HG02852 (cell line): ENCODE results near the gene PIK3R3.
A peak's percentile ranks its signal among the peaks of the same experiment; 100 is the strongest.
"Not testable (repeated sequence)": the region's sequence is repeated elsewhere in the genome, so short reads cannot be mapped to it uniquely, and the experiment has no call there.

ENCODE experiments used
- ATAC-seq: cut with Tn5 transposase; IDR thresholded peaks from one replicate; pipeline ENCODE4 v1.9.1; 2021; ENCODE audit warnings: mild to moderate bottlenecking, moderate library complexity; ENCODE audit not compliant: unreplicated experiment

Gene PIK3R3

GRCh38 chr1:46070164-46070814 is 62.1 kb downstream of the PIK3R3 start:
- ATAC-seq, result no peak

- ATAC-seq, result no peak
These were observed 63.9 kb downstream of the PIK3R3 start for GRCh38 chr1:46068525-46068924.

GRCh38 chr1:46067652-46068051 is 64.8 kb downstream of the PIK3R3 start:
- no peak for ATAC-seq

GRCh38 chr1:46065405-46065804 is 67.0 kb downstream of the PIK3R3 start:
- no peak for ATAC-seq

DNA sequence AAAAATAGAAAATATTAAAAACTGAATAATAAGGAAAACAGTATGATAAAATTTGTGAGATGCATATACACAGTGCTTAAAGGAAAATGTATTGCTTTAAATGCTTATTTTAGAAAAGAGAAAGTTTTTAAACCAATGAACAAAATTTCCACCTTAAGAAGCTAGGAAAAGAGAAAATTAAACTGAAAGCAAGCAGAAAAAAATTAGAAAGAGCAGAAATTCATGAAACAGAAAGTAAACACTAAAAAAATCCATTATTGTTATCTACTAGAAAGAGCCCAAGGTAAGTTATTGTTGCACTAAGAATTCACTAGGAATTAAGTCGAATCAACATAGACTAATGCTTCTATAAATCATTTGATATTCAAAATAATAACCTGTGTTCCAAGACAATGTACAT is 67.7 kb downstream of the PIK3R3 start:
- no peak for ATAC-seq

DNA sequence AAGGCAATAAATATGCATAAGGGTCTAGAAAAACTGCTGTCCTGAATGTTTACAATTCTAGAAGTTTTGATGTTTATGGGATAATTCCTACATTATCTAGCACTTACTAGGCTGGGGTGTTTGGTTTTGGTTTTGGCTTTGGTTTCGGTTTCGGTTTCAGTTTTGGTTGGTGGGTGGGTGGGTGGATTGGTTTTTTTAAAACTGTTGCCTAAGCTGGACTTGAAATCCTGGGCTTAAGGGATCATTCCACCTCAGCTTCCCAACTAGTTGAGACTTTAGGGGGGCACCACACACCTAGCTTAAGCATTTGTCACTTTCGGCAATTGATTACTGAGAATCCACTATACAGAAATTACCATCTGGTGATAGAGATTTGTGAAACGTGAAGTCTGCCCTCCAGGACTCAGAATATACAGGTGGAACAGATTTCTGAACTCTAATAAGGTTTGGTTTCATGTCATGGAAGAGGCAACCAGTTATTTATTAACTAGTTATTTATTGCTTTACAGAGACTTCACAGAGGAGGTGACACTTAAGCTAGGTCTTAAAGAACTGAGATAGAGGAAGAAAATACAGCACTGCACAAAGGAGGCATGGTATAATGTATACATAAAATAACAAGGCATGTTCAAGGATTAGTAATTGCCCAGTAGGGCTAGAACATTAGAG is 69.6 kb downstream of the PIK3R3 start:
- no peak for ATAC-seq

DNA sequence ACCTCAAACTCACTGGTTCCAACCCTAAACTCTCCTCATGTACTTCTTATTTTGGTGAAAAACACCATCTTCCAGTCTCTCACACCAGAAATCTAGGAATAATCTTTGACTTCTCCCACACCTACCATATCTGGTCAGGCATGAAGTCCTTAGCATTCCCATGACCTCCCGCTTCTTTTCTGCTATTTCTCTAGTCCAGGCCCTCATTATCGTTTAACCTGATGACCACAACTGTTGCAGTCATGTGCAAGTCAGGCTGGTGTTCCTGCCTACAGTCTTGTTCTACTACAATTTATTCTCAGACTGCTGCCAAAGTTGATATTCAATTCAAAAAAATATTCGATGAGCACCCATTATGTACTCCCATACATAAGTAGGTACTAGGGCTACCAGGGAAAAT is 71.3 kb downstream of the PIK3R3 start:
- no peak for ATAC-seq

- ATAC-seq, result no peak
These were observed 73.5 kb downstream of the PIK3R3 start for GRCh38 chr1:46058936-46059335.

- no peak for ATAC-seq
These were observed 74.6 kb downstream of the PIK3R3 start for GRCh38 chr1:46057781-46058180.

- not testable (repeated sequence) for ATAC-seq
These were observed 75.2 kb downstream of the PIK3R3 start for GRCh38 chr1:46057215-46057614.

DNA sequence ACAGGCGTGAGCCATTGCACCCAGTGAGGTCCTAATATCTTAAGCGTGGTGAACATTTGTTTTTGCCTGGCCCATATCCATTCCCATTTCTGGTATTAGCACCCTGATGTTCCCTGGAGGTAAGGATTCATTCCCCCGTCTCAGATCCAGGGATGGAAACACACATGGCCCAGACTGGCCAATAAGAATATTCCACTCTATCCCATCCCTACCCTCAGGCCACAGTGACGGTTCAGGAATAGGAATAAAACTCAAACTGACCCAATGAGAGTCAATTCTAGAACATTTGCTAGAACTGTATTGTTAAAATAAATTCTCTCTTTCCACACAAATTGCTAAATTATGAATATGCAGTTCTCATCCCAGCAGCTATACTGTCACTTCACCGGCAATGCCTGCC is 76.1 kb downstream of the PIK3R3 start:
- no peak for ATAC-seq

- ATAC-seq, result no peak
These were observed 78.7 kb downstream of the PIK3R3 start for GRCh38 chr1:46053734-46054133.

- ATAC-seq, result no peak
These were observed 88.3 kb downstream of the PIK3R3 start for GRCh38 chr1:46044116-46044515.

GRCh38 chr1:46043458-46044017 is 88.9 kb downstream of the PIK3R3 start:
- peak; percentile 78 for ATAC-seq

- ATAC-seq, result no peak
These were observed 90.5 kb downstream of the PIK3R3 start for GRCh38 chr1:46041974-46042373.

GRCh38 chr1:46041551-46041950 is 90.9 kb downstream of the PIK3R3 start:
- no peak for ATAC-seq

- ATAC-seq, result no peak
These were observed 92.8 kb downstream of the PIK3R3 start for GRCh38 chr1:46039571-46040052.

DNA sequence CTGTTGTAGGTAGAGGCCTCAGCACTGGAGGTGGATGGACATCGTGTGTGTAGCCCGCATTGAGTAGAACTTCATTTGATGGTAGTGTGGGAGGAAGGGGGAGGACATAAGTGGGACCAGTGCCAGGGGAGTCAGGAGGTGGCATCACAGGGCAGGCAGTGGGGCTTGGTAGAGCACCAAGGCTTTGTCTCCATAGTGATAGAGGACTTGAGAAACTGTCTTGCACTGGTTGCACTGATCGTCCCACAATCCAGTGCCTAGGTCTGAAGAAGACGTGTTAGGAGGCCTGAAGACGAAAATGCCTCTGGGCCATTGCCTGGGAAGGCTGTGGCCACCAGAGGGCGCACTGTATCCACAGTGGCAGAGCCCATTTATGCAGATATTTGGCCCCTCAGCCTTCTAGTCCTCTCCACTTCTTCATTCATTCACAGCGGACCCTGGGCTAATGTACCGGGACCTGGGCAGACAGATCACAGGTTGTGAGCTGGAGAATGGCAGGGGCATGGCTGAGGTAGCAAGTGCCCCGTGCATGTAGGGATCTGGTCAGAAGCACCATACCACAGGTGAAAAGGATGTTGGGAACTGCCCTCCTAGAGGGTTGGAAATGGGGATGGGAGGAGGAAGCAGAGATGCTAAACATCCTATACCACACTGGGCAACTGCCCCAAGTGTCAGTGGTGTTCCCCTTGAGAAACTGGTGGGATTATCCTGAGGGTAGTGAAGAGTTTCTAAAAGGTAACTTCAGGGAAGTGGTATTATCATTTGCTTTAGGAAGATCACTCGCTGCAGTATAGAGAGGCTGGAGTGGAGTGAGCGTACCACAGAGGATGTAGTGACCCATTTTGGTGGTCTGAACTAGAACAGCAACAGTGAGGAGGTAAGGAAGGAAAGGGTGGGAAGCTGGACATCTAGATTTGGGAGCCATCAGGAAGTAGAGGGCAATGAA is 95.3 kb downstream of the PIK3R3 start:
- no peak for ATAC-seq

DNA sequence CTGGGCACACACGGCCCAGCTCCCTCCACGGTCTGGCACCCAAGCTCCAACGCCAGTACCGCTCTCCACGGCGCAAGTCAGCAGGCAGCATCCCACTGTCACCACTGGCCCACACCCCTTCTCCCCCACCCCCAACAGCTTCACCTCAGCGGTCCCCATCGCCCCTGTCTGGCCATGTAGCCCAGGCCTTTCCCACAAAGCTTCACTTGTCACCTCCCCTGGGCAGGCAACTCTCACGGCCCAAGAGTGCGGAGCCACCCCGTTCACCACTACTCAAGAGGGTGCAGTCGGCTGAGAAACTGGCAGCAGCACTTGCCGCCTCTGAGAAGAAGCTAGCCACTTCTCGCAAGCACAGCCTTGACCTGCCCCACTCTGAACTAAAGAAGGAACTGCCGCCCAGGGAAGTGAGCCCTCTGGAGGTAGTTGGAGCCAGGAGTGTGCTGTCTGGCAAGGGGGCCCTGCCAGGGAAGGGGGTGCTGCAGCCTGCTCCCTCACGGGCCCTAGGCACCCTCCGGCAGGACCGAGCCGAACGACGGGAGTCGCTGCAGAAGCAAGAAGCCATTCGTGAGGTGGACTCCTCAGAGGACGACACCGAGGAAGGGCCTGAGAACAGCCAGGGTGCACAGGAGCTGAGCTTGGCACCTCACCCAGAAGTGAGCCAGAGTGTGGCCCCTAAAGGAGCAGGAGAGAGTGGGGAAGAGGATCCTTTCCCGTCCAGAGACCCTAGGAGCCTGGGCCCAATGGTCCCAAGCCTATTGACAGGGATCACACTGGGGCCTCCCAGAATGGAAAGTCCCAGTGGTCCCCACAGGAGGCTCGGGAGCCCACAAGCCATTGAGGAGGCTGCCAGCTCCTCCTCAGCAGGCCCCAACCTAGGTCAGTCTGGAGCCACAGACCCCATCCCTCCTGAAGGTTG is 97.6 kb downstream of the PIK3R3 start:
- ATAC-seq, result no peak
